ENCODE results near the gene MLLT10.

The MLLT10 gene

GRCh38 chr10:21497177-21497807, 36.7 kb upstream of the MLLT10 start:
- peak in 1 of 2 donors; percentile 26 for DNase-seq
- peak overlapping the region; percentile 87 for H3K4me3 Mint-ChIP-seq
- H3K27ac Mint-ChIP-seq: no peak overlapping the region
- no peaks in the 10 kb centered on the region for H3K9me3 Mint-ChIP-seq
- peaks cover 35% of the 10 kb centered on the region for H3K4me1 Mint-ChIP-seq
- peak; percentile 4 for ATAC-seq
- H3K27me3 Mint-ChIP-seq: peaks cover 86% of the 10 kb centered on the region

GRCh38 chr10:21498377-21498776, 35.7 kb upstream of the MLLT10 start:
- Mint-ChIP-seq H3K4me1 (peaks cover 35% of the 10 kb centered on the region), H3K27ac (no peak overlapping the region), H3K4me3 (no peak overlapping the region), H3K27me3 (peaks cover 88% of the 10 kb centered on the region), H3K9me3 (no peaks in the 10 kb centered on the region)
- no peak for DNase-seq
- ATAC-seq: no peak

GRCh38 chr10:21498986-21499385, 35.0 kb upstream of the MLLT10 start:
- Mint-ChIP-seq H3K4me3 (no peak overlapping the region), H3K4me1 (peaks cover 33% of the 10 kb centered on the region), H3K27me3 (peaks cover 88% of the 10 kb centered on the region), H3K27ac (no peak overlapping the region), H3K9me3 (no peaks in the 10 kb centered on the region)
- no peak for DNase-seq
- ATAC-seq: no peak

GRCh38 chr10:21499701-21500577, 34.1 kb upstream of the MLLT10 start:
- peaks cover 81% of the 10 kb centered on the region for H3K27me3 Mint-ChIP-seq
- H3K9me3 Mint-ChIP-seq: no peaks in the 10 kb centered on the region
- ATAC-seq (no peak), DNase-seq (no peak)
- H3K4me1 Mint-ChIP-seq: peaks cover 28% of the 10 kb centered on the region
- H3K27ac Mint-ChIP-seq: no peak overlapping the region
- peak overlapping the region; percentile 38 to 66 for H3K4me3 Mint-ChIP-seq

GRCh38 chr10:21500578-21500910, 33.5 kb upstream of the MLLT10 start:
- ATAC-seq: no peak
- H3K4me1 Mint-ChIP-seq: peaks cover 22% of the 10 kb centered on the region
- H3K4me3 Mint-ChIP-seq: peak overlapping the region in 1 of 2 donors; percentile 66
- H3K27me3 Mint-ChIP-seq: peaks cover 77% of the 10 kb centered on the region
- DNase-seq: no peak
- H3K9me3 Mint-ChIP-seq: no peaks in the 10 kb centered on the region
- no peak overlapping the region for H3K27ac Mint-ChIP-seq

- H3K27ac Mint-ChIP-seq: no peak overlapping the region
- H3K4me1 Mint-ChIP-seq: peaks cover 21% of the 10 kb centered on the region
- peaks cover 83% of the 10 kb centered on the region for H3K27me3 Mint-ChIP-seq
- no peak for DNase-seq
- H3K4me3 Mint-ChIP-seq: no peak overlapping the region
- H3K9me3 Mint-ChIP-seq: no peaks in the 10 kb centered on the region
- no peak for ATAC-seq
Observed at GRCh38 chr10:21501091-21501490, 32.9 kb upstream of the MLLT10 start.

GRCh38 chr10:21501731-21502347, 32.2 kb upstream of the MLLT10 start:
- peaks cover 87% of the 10 kb centered on the region for H3K27me3 Mint-ChIP-seq

GRCh38 chr10:21502348-21502740, 31.7 kb upstream of the MLLT10 start:
- Mint-ChIP-seq H3K4me3 (no peak overlapping the region), H3K9me3 (no peaks in the 10 kb centered on the region), H3K27ac (no peak overlapping the region), H3K4me1 (peaks cover 19% of the 10 kb centered on the region), H3K27me3 (peaks cover 87% of the 10 kb centered on the region)
- ATAC-seq (no peak), DNase-seq (no peak)

More at GRCh38 chr10:21501731-21502347, 32.2 kb upstream of the MLLT10 start:
- ATAC-seq: peak; percentile 40
- Mint-ChIP-seq H3K4me3 (no peak overlapping the region), H3K9me3 (no peaks in the 10 kb centered on the region), H3K27ac (no peak overlapping the region), H3K4me1 (peaks cover 21% of the 10 kb centered on the region)
- DNase-seq: no peak

GRCh38 chr10:21503542-21503941, 30.5 kb upstream of the MLLT10 start:
- H3K9me3 Mint-ChIP-seq: no peaks in the 10 kb centered on the region
- no peak overlapping the region for H3K4me3 Mint-ChIP-seq
- peak overlapping the region in 1 of 2 donors; percentile 47 for H3K27ac Mint-ChIP-seq
- H3K4me1 Mint-ChIP-seq: peaks cover 14% of the 10 kb centered on the region
- H3K27me3 Mint-ChIP-seq: peaks cover 87% of the 10 kb centered on the region
- ATAC-seq (no peak), DNase-seq (no peak)

GRCh38 chr10:21505711-21506278, 28.2 kb upstream of the MLLT10 start:
- ATAC-seq (no peak), DNase-seq (no peak)
- Mint-ChIP-seq H3K4me1 (no peaks in the 10 kb centered on the region), H3K27me3 (peaks cover 84% of the 10 kb centered on the region), H3K9me3 (no peaks in the 10 kb centered on the region), H3K4me3 (no peak overlapping the region), H3K27ac (no peak overlapping the region)

GRCh38 chr10:21506351-21506750, 27.7 kb upstream of the MLLT10 start:
- no peak overlapping the region for H3K4me3 Mint-ChIP-seq
- H3K27ac Mint-ChIP-seq: no peak overlapping the region
- H3K27me3 Mint-ChIP-seq: peaks cover 84% of the 10 kb centered on the region
- no peaks in the 10 kb centered on the region for H3K9me3 Mint-ChIP-seq
- no peaks in the 10 kb centered on the region for H3K4me1 Mint-ChIP-seq
- ATAC-seq (no peak), DNase-seq (no peak)

- peaks cover 84% of the 10 kb centered on the region for H3K27me3 Mint-ChIP-seq
- DNase-seq: no peak
- H3K4me3 Mint-ChIP-seq: no peak overlapping the region
- H3K9me3 Mint-ChIP-seq: no peaks in the 10 kb centered on the region
- H3K4me1 Mint-ChIP-seq: no peaks in the 10 kb centered on the region
- ATAC-seq: no peak
- no peak overlapping the region for H3K27ac Mint-ChIP-seq
Observed at GRCh38 chr10:21507150-21507549, 26.9 kb upstream of the MLLT10 start.

GRCh38 chr10:21508706-21509331, 25.2 kb upstream of the MLLT10 start:
- ATAC-seq: peak; percentile 62
- peaks cover 82% of the 10 kb centered on the region for H3K27me3 Mint-ChIP-seq

GRCh38 chr10:21509341-21510240, 24.4 kb upstream of the MLLT10 start:
- DNase-seq: no peak
- peaks cover 82% of the 10 kb centered on the region for H3K27me3 Mint-ChIP-seq
- H3K4me3 Mint-ChIP-seq: no peak overlapping the region
- no peaks in the 10 kb centered on the region for H3K9me3 Mint-ChIP-seq
- H3K27ac Mint-ChIP-seq: no peak overlapping the region
- peak; percentile 31 for ATAC-seq
- no peaks in the 10 kb centered on the region for H3K4me1 Mint-ChIP-seq

More at GRCh38 chr10:21508706-21509331, 25.2 kb upstream of the MLLT10 start:
- no peak overlapping the region for H3K27ac Mint-ChIP-seq
- H3K4me1 Mint-ChIP-seq: no peaks in the 10 kb centered on the region
- no peak overlapping the region for H3K4me3 Mint-ChIP-seq
- no peaks in the 10 kb centered on the region for H3K9me3 Mint-ChIP-seq
- DNase-seq: no peak
